WTC11 (cell line): ENCODE measurements around the gene SVOPL. TPM values are rescaled to one million over a fixed set of nuclear protein-coding genes. Genes with fewer than 3 reads are reported as not detected.
A peak's percentile ranks its signal among the peaks of the same experiment; 100 is the strongest.

Source experiments
- ATAC-seq: fragments of 200-7000 bp; cut with Tn5 transposase; 2 replicates; pipeline ENCODE4 v1.10.0; 2021; ENCODE audit warnings: mild to moderate bottlenecking, moderate library complexity
- CTCF ChIA-PET: fragments of 300-600 bp; sonication (Branson Sonifier 250); formaldehyde crosslinking; loops from one replicate; lab custom pipeline; 2021; ENCODE audit warnings: antibody characterized with exemption; lab: Charles Lee
- POLR2A ChIA-PET: fragments of 350-600 bp; sonication (Branson Sonifier 250); formaldehyde crosslinking; loops from one replicate; lab custom pipeline; 2021; ENCODE audit warnings: antibody characterized with exemption; lab: Charles Lee
- DNase-seq: peaks from one replicate; pipeline ENCODE4 v3.0.0; 2021; ENCODE audit warnings: low spot score
- H3K27ac Mint-ChIP-seq: 2 replicates; pipeline ENCODE4 v1.8.0; 2021; ENCODE audit warnings: mixed read lengths
- H3K27me3 Mint-ChIP-seq: 2 replicates; pipeline ENCODE4 v1.8.0; 2021; ENCODE audit warnings: low read depth, mild to moderate bottlenecking, moderate library complexity, mixed read lengths
- H3K36me3 Mint-ChIP-seq: 2 replicates; pipeline ENCODE4 v1.8.0; 2021; ENCODE audit warnings: mixed read lengths
- H3K4me1 Mint-ChIP-seq: 2 replicates; pipeline ENCODE4 v1.8.0; 2022; ENCODE audit warnings: mixed read lengths
- H3K4me3 Mint-ChIP-seq: 2 replicates; pipeline ENCODE4 v1.8.0; 2021; ENCODE audit warnings: mild to moderate bottlenecking, moderate library complexity, mixed read lengths
- H3K9me3 Mint-ChIP-seq: 2 replicates; pipeline ENCODE4 v1.8.0; 2021; ENCODE audit warnings: mixed read lengths
- CDX4 ChIP-seq: fragments of 250-450 bp; sonication (Bioruptor Pico); IDR thresholded peaks from 2 replicates; pipeline ENCODE4 v1.9.0; 2021; ENCODE audit warnings: moderate library complexity, mild to moderate bottlenecking, inconsistent platforms, borderline replicate concordance
- CREM ChIP-seq: sonication (generic); formaldehyde crosslinking; IDR thresholded peaks from 2 replicates; pipeline ENCODE4 v1.8.1; 2022; ENCODE audit warnings: mild to moderate bottlenecking, missing genetic modification reagents, moderate library complexity
- E2F1 ChIP-seq: sonication (generic); formaldehyde crosslinking; IDR thresholded peaks from 2 replicates; pipeline ENCODE4 v1.8.0; 2022; ENCODE audit warnings: mild to moderate bottlenecking, missing genetic modification reagents
- E2F4 ChIP-seq: sonication (generic); formaldehyde crosslinking; IDR thresholded peaks from 2 replicates; pipeline ENCODE4 v1.8.1; 2022; ENCODE audit warnings: low read depth, mild to moderate bottlenecking, moderate library complexity, missing genetic modification reagents, borderline replicate concordance
- EMX1 ChIP-seq: fragments of 250-450 bp; sonication (Bioruptor Pico); IDR thresholded peaks from 2 replicates; pipeline ENCODE4 v1.8.0; 2021; ENCODE audit warnings: mild to moderate bottlenecking
- ESRRA ChIP-seq: sonication (generic); formaldehyde crosslinking; IDR thresholded peaks from 2 replicates; pipeline ENCODE4 v1.8.1; 2022; ENCODE audit warnings: mild to moderate bottlenecking, missing genetic modification reagents, borderline replicate concordance
- GABPB1 ChIP-seq: sonication (generic); formaldehyde crosslinking; IDR thresholded peaks from 2 replicates; pipeline ENCODE4 v1.8.1; 2023; ENCODE audit warnings: mild to moderate bottlenecking, missing genetic modification reagents
- GRHL2 ChIP-seq: fragments of 250-450 bp; sonication (Bioruptor Pico); IDR thresholded peaks from 2 replicates; pipeline ENCODE4 v1.8.0; 2022; ENCODE audit warnings: mild to moderate bottlenecking, moderate library complexity; ENCODE audit not compliant: insufficient replicate concordance, severe bottlenecking
- GTF2I ChIP-seq: fragments of 250-450 bp; sonication (Bioruptor Pico); conservative IDR thresholded peaks from 2 replicates; pipeline ENCODE4 v1.4.0; 2021; ENCODE audit warnings: mild to moderate bottlenecking
- IRF2 ChIP-seq: sonication (generic); formaldehyde crosslinking; IDR thresholded peaks from 2 replicates; pipeline ENCODE4 v1.8.0; 2022; ENCODE audit warnings: low read depth, missing genetic modification reagents, borderline replicate concordance
- JUN ChIP-seq: sonication (generic); formaldehyde crosslinking; IDR thresholded peaks from 2 replicates; pipeline ENCODE4 v1.8.0; 2023; ENCODE audit warnings: mild to moderate bottlenecking, missing genetic modification reagents
- KAT7 ChIP-seq: sonication (generic); formaldehyde crosslinking; IDR thresholded peaks from 2 replicates; pipeline ENCODE4 v1.8.1; 2023; ENCODE audit warnings: missing genetic modification reagents, mild to moderate bottlenecking, borderline replicate concordance
- MLX ChIP-seq: sonication (generic); formaldehyde crosslinking; IDR thresholded peaks from 2 replicates; pipeline ENCODE4 v1.8.1; 2023; ENCODE audit warnings: mild to moderate bottlenecking, missing genetic modification reagents, moderate library complexity
- MYBL2 ChIP-seq: sonication (generic); formaldehyde crosslinking; IDR thresholded peaks from 2 replicates; pipeline ENCODE4 v1.8.1; 2023; ENCODE audit warnings: mild to moderate bottlenecking, moderate library complexity, missing genetic modification reagents
- NR2C2 ChIP-seq: sonication (generic); formaldehyde crosslinking; IDR thresholded peaks from 2 replicates; pipeline ENCODE4 v1.8.0; 2022; ENCODE audit warnings: mild to moderate bottlenecking, missing genetic modification reagents
- RELA ChIP-seq: sonication (generic); formaldehyde crosslinking; IDR thresholded peaks from 2 replicates; pipeline ENCODE4 v1.8.1; 2022; ENCODE audit warnings: missing genetic modification reagents, mild to moderate bottlenecking, borderline replicate concordance
- SP1 ChIP-seq: sonication (generic); formaldehyde crosslinking; conservative IDR thresholded peaks from 2 replicates; pipeline ENCODE4 v1.8.1; 2022; ENCODE audit warnings: missing genetic modification reagents
- TCF7 ChIP-seq: sonication (generic); formaldehyde crosslinking; IDR thresholded peaks from 2 replicates; pipeline ENCODE4 v1.8.0; 2022; ENCODE audit warnings: mild to moderate bottlenecking, low read depth, missing genetic modification reagents, moderate library complexity
- USF2 ChIP-seq: sonication (generic); formaldehyde crosslinking; IDR thresholded peaks from 2 replicates; pipeline ENCODE4 v1.8.1; 2023; ENCODE audit warnings: mild to moderate bottlenecking, missing genetic modification reagents, moderate library complexity
- ZNF396 ChIP-seq: fragments of 250-450 bp; sonication (Bioruptor Pico); IDR thresholded peaks from 2 replicates; pipeline ENCODE4 v1.8.0; 2021; ENCODE audit warnings: mild to moderate bottlenecking, moderate library complexity, borderline replicate concordance
- ZNF425 ChIP-seq: fragments of 250-450 bp; sonication (Bioruptor Pico); conservative IDR thresholded peaks from 2 replicates; pipeline ENCODE4 v1.9.0; 2021; ENCODE audit warnings: mild to moderate bottlenecking
- ZNF671 ChIP-seq: fragments of 250-450 bp; sonication (Bioruptor Pico); IDR thresholded peaks from 2 replicates; pipeline ENCODE4 v1.8.0; 2021; ENCODE audit warnings: mild to moderate bottlenecking
- total RNA-seq: library from RNA; stranded (reverse); gene quantifications from 3 replicates; pipeline ENCODE4 v1.2.3, GENCODE V29; 2021

Gene SVOPL
- total RNA-seq, 1 experiment from 2014 or later, result 1.9 TPM

- TF ChIP-seq GRHL2 (CRISPR knock-in tag) (no peak), GTF2I (CRISPR knock-in tag) (no peak)
Measured at GRCh38 chr7:138661069-138661635, 40.0 kb downstream of the SVOPL start (continued).

- Mint-ChIP-seq H3K36me3 (peaks cover 16% of the 10 kb centered on the region), H3K27ac (peak overlapping the region; percentile 87), H3K4me3 (no peak overlapping the region), H3K4me1 (peaks cover 48% of the 10 kb centered on the region)
- ATAC-seq (peak; percentile 66), DNase-seq (no peak)
- ChIA-PET POLR2A (no interaction called here), CTCF (no interaction called here)
- TF ChIP-seq IRF2 (no peak), MYBL2 (CRISPR knock-in tag) (no peak), E2F1 (no peak), GABPB1 (CRISPR knock-in tag) (no peak), SP1 (CRISPR knock-in tag) (no peak), RELA (CRISPR knock-in tag) (no peak), MLX (CRISPR knock-in tag) (no peak), ZNF671 (CRISPR knock-in tag) (no peak), ZNF396 (CRISPR knock-in tag) (no peak), CREM (CRISPR knock-in tag) (no peak), USF2 (CRISPR knock-in tag) (no peak), NR2C2 (CRISPR knock-in tag) (no peak), E2F4 (no peak)
- TF ChIP-seq, all 79 proteins: peak for 0
- peaks cover 17% of the 10 kb centered on the region for H3K9me3 Mint-ChIP-seq
- no peaks in the 10 kb centered on the region for H3K27me3 Mint-ChIP-seq
Measured at GRCh38 chr7:138658889-138659288, 42.3 kb downstream of the SVOPL start.

GRCh38 chr7:138657854-138658386 lies 43.2 kb downstream of the SVOPL start:
- ChIA-PET CTCF (interaction anchor here (1.3 kb wide), 1 partner anchor 13 kb away, joined by 3 read pairs; no protein-coding TSS in a partner anchor), POLR2A (interaction anchor here (0.6 kb wide), 1 partner anchor 67 kb away, joined by 5 read pairs; no protein-coding TSS in a partner anchor)
- TF ChIP-seq MYBL2 (CRISPR knock-in tag) (no peak), CREM (CRISPR knock-in tag) (no peak), JUN (no peak), ZNF425 (CRISPR knock-in tag) (no peak), TCF7 (CRISPR knock-in tag) (no peak), CDX4 (CRISPR knock-in tag) (no peak), EMX1 (no peak), KAT7 (no peak), ESRRA (CRISPR knock-in tag) (no peak)
- ATAC-seq (no peak), DNase-seq (no peak)
- no peak overlapping the region for H3K27ac Mint-ChIP-seq
- peaks cover 21% of the 10 kb centered on the region for H3K9me3 Mint-ChIP-seq
- peaks cover 39% of the 10 kb centered on the region for H3K4me1 Mint-ChIP-seq
- H3K36me3 Mint-ChIP-seq, result peaks cover 25% of the 10 kb centered on the region
- H3K4me3 Mint-ChIP-seq, result no peak overlapping the region
- H3K27me3 Mint-ChIP-seq, result no peaks in the 10 kb centered on the region
